Endothelial cell (in vitro differentiated cells): ENCODE data around the gene IL34. TPM values are rescaled to one million over a fixed set of nuclear protein-coding genes. Genes with fewer than 3 reads are reported as not detected.

Experiments
- DNase-seq: peaks from one replicate; pipeline ENCODE4 v3.0.0; 2021; ENCODE audit warnings: low spot score
- H3K27ac Mint-ChIP-seq: one replicate; pipeline ENCODE4 v1.8.0; 2021; ENCODE audit warnings: mixed read lengths, inconsistent platforms; ENCODE audit not compliant: unreplicated experiment
- H3K27me3 Mint-ChIP-seq: one replicate; pipeline ENCODE4 v1.8.0; 2021; ENCODE audit warnings: mild to moderate bottlenecking, moderate library complexity, mixed read lengths, inconsistent platforms; ENCODE audit not compliant: unreplicated experiment
- H3K36me3 Mint-ChIP-seq: one replicate; pipeline ENCODE4 v1.8.0; 2021; ENCODE audit warnings: mild to moderate bottlenecking, low read depth, mixed read lengths, inconsistent platforms; ENCODE audit not compliant: unreplicated experiment
- H3K4me1 Mint-ChIP-seq: one replicate; pipeline ENCODE4 v1.8.0; 2021; ENCODE audit warnings: mild to moderate bottlenecking, mixed read lengths, inconsistent platforms; ENCODE audit not compliant: unreplicated experiment
- H3K4me3 Mint-ChIP-seq: one replicate; pipeline ENCODE4 v1.8.0; 2021; ENCODE audit warnings: mild to moderate bottlenecking, mixed read lengths, inconsistent platforms; ENCODE audit not compliant: unreplicated experiment
- H3K9me3 Mint-ChIP-seq: one replicate; pipeline ENCODE4 v1.8.0; 2021; ENCODE audit warnings: mixed read lengths, inconsistent platforms; ENCODE audit not compliant: unreplicated experiment
- CTCF ChIP-seq: fragments of 200-600 bp; sonication (generic); IDR thresholded peaks from one replicate; pipeline ENCODE4 v1.5.0; 2021; ENCODE audit warnings: antibody characterized with exemption; ENCODE audit not compliant: unreplicated experiment
- total RNA-seq: library from RNA; stranded (reverse); fragmentation: NEBNext Ultra II Directional; extraction: Animal tissue kit (Norgen Biotek cat#: 25700); gene quantifications from one replicate; pipeline ENCODE4 v1.2.1, GENCODE V29; 2021; ENCODE audit not compliant: unreplicated experiment

The IL34 gene
- total RNA-seq, 1 donor from 2014 or later, result 1.6 TPM

DNA sequence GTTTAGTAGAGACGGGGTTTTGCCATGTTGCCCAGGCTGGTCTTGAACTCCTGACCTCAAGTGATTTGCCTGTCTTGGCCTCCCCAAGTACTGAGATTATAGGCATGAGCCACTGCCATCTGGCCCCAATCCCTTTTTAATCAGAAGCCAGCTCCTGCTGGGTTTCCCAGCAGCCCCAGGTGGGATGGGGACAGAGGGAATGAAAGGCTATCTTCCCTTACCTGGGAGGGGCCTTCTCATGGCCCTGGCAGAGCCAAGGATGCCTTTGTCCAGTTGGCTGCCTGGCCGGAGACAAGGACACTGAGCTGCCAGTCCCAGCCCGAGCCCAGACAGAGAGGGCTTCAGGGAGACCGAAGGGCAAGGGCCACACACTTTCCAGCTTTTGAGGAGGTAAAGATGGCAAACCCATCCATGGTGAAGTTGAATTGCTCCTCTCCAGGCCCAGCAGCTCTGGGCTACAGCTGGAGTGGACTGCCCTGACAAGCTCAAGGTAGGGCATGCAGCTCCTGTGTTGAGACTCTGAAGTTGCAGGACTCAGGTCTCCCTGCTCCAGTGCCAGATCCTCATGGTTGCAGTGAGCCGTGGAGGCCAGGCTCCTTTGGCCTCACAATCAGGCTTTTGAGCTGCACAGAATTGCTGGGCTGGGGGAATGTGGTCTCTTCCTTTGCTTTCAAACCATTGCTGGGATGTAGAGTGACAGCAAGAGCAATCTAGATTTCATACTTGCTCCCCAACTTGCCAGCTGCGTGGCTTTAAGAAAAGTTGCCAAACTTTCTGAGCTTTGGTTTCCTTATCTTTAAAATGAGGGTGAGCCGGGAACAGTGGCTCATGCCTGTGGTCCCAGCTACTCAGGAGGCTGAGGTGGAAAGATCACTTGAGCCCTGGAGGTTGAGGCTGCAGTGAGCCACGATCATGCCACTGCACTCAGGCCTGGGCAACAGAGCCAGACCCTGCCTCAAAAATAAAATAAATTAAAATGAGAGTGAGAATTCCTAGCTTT, 44.5 kb upstream of the IL34 start:
- no peaks in the 10 kb centered on the region for H3K4me1 Mint-ChIP-seq
- peaks cover 3% of the 10 kb centered on the region for H3K27me3 Mint-ChIP-seq
- DNase-seq, result no peak
- H3K4me3 Mint-ChIP-seq, result no peak overlapping the region
- H3K9me3 Mint-ChIP-seq, result no peaks in the 10 kb centered on the region
- TF ChIP-seq CTCF, result no peak
- peaks cover 4% of the 10 kb centered on the region for H3K36me3 Mint-ChIP-seq
- no peak overlapping the region for H3K27ac Mint-ChIP-seq

DNA sequence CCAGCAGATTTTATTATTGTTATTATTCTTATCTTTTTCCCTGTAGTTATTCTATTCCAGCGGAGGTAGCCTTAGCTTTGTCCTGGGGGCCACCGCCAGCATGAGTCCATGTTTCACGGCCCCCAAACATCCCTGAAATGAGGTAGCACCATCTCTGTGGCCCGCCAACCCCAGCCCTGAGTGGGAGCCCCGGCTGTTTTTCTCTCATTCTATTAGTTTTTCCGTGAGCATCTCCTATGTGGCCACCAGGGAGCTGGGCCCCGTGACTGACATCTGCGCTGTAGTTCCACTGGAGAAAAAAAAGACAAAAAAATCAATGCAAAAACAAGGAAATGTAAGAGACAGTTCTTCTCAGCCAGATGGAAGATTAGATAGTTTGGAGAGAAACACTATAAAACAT, 43.5 kb upstream of the IL34 start:
- H3K27ac Mint-ChIP-seq, result no peak overlapping the region
- H3K27me3 Mint-ChIP-seq, result peaks cover 3% of the 10 kb centered on the region
- H3K4me3 Mint-ChIP-seq, result no peak overlapping the region
- DNase-seq, result no peak
- no peaks in the 10 kb centered on the region for H3K4me1 Mint-ChIP-seq
- peaks cover 4% of the 10 kb centered on the region for H3K36me3 Mint-ChIP-seq
- H3K9me3 Mint-ChIP-seq, result no peaks in the 10 kb centered on the region
- no peak for TF ChIP-seq CTCF

DNA sequence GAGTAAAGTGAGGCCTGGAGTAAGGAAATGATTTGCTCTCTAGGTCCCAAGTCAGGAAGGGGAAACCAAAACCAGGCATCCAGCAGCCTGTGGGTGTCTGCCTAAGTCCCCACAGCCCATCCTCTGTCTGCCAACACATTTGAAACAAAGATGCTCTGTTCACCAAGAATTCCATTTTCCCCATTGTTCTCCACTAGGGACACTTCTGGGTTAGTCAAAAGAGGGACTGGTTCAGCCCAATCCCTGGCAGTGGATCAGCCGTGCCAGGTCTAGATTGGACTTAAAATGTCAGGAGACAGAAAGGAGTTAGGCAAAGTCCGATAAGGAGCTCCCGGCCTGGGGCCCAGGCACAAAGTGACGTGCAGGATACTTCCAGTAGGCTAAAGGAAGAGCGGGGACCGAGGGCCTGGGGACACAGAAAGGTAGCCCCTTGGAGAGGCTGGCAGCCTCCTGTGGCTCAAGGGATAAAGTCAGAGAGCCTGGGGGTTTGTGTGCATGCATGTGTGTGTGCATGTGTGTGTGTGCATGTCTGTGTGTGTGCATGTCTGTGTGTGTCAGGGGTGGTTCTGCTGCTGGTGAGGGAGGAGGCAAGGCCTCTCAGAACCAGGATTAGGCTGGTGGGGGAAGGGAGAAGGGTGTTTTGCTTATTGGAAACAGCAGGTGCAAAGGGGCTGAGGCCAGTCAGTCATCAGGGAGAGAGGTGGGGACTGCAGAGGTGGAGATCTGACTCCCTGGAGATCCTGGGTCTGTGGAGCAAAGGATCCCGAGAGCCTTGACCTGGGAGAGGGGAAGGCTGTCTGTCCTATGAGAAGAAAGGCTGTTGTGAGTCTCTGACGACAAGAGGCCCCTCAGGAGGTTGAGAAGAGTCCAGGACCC, 41.7 kb upstream of the IL34 start:
- no peak for DNase-seq
- Mint-ChIP-seq H3K4me1 (no peaks in the 10 kb centered on the region), H3K36me3 (peaks cover 4% of the 10 kb centered on the region), H3K27me3 (peaks cover 5% of the 10 kb centered on the region), H3K4me3 (no peak overlapping the region), H3K9me3 (no peaks in the 10 kb centered on the region), H3K27ac (no peak overlapping the region)
- TF ChIP-seq CTCF, result no peak

- Mint-ChIP-seq H3K27ac (no peak overlapping the region), H3K4me3 (no peak overlapping the region), H3K36me3 (no peaks in the 10 kb centered on the region), H3K4me1 (no peaks in the 10 kb centered on the region), H3K9me3 (no peaks in the 10 kb centered on the region), H3K27me3 (peaks cover 3% of the 10 kb centered on the region)
- TF ChIP-seq CTCF, result no peak
- no peak for DNase-seq
Observed at GRCh38 chr16:70605283-70605657, 41.1 kb upstream of the IL34 start.
